ENCODE measurements around the gene SEBOX.

The SEBOX gene

GRCh38 chr17:28335201-28335958 is 29.6 kb downstream of the SEBOX start, which contains the start of the genes IFT20 and TNFAIP1:
Gene IFT20, minus strand, starts transcription at chr17:28335472. Its CDS starts 3,487 bp downstream, at chr17:28331985.
Gene TNFAIP1, plus strand, starts transcription at chr17:28335761. Its CDS starts 3,761 bp downstream, at chr17:28339522.
- ChIA-PET CTCF (interaction anchor here (0.9 to 1.9 kb wide), 13 partner anchors 9 to 530 kb away, joined by 3 to 14 read pairs (median 4); partner anchors contain the start of gene POLDIP2), POLR2A (interaction anchor here (0.6 to 2.6 kb wide), 8 partner anchors 10 to 446 kb away, joined by 3 to 55 read pairs (median 4); partner anchors contain the start of genes POLDIP2 and VTN)
- peak within 1 kb of the TSS; percentile 83 for H3K4me3 ChIP-seq (ENCODE audit: low read depth, low read length)

DNA sequence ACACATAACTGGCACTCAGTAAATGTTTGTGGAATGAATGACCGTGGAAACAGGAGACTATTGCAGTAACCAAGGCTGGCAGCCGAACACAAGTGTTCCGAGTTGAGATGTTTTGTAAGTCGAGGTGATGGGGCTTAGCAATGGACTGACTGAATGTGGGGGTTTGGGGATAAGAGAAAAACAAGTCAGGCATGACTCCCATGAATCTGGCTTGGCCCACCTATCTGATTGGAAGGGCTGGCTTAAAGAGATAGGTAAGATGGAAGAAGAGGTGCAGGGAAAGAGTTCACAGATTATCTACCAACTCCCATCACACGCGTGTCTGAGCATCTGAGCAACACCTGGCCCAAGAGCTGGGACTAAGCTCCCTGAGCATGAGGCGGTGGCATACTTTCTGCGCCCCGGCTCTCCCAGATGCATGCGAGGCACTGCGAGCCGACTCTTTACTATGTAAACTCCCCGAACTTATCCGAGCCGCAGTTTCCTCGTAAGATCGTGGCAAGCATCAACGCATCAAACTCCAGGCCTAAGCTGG is 30.3 kb downstream of the SEBOX start:
- POLR2A ChIA-PET, result interaction anchor here (1.2 to 2.6 kb wide), 4 partner anchors 11 to 36 kb away, joined by 3 to 55 read pairs (median 16); partner anchors contain the start of genes POLDIP2 and VTN
- TF ChIP-seq, protein P1, sequence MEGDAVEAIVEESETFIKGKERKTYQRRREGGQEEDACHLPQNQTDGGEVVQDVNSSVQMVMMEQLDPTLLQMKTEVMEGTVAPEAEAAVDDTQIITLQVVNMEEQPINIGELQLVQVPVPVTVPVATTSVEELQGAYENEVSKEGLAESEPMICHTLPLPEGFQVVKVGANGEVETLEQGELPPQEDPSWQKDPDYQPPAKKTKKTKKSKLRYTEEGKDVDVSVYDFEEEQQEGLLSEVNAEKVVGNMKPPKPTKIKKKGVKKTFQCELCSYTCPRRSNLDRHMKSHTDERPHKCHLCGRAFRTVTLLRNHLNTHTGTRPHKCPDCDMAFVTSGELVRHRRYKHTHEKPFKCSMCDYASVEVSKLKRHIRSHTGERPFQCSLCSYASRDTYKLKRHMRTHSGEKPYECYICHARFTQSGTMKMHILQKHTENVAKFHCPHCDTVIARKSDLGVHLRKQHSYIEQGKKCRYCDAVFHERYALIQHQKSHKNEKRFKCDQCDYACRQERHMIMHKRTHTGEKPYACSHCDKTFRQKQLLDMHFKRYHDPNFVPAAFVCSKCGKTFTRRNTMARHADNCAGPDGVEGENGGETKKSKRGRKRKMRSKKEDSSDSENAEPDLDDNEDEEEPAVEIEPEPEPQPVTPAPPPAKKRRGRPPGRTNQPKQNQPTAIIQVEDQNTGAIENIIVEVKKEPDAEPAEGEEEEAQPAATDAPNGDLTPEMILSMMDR (IDR thresholded peaks at IDR 0.05; ENCODE audit: insufficient read depth, low read length, missing control alignments), result no peak
- DNase-seq (ENCODE audit: low read depth, low spot score), result no peak
- peak overlapping the region; percentile 83 for H3K4me3 ChIP-seq (ENCODE audit: low read depth, low read length)
- CTCF ChIA-PET, result interaction anchor here (0.9 to 1.9 kb wide), 11 partner anchors 9 to 102 kb away, joined by 3 to 14 read pairs (median 5); partner anchors contain the start of gene POLDIP2

More at GRCh38 chr17:28335201-28335958, 29.6 kb downstream of the SEBOX start, which contains the start of the genes IFT20 and TNFAIP1:
- DNase-seq (ENCODE audit: low read depth, low spot score), result peak; percentile 100
- TF ChIP-seq, protein P1 (IDR thresholded peaks at IDR 0.05; ENCODE audit: insufficient read depth, low read length, missing control alignments), result peak; percentile 4

DNA sequence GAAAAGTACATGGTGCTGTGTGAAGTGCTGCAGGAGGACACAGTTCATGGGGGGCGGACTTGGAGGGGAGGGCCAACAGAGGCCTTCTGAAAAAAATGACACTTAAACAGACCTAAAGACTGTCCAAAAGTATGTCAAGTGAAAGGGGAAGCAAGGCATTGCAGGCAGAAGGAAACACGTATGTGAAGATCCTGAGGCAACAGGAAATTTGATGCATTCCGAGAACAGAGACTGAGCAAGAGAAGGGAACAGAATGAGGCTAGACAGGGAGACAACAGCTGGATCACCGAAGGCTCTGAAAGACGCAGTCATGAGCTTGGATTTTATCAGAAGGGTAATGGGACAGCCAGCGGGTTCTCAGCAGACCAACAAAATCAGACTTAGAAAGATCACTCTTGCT is 30.8 kb downstream of the SEBOX start:
- no peak for DNase-seq (ENCODE audit: low read depth, low spot score)
- ChIA-PET POLR2A (interaction anchor here (2.6 kb wide), 1 partner anchor 12 kb away, joined by 55 read pairs; no protein-coding TSS in a partner anchor), CTCF (interaction anchor here (1.1 to 1.9 kb wide), 4 partner anchors 8 to 81 kb away, joined by 3 to 7 read pairs (median 4); partner anchors contain the start of gene POLDIP2)
- peak overlapping the region; percentile 83 for H3K4me3 ChIP-seq (ENCODE audit: low read depth, low read length)
- TF ChIP-seq, protein P1 (IDR thresholded peaks at IDR 0.05; ENCODE audit: insufficient read depth, low read length, missing control alignments), result no peak

DNA sequence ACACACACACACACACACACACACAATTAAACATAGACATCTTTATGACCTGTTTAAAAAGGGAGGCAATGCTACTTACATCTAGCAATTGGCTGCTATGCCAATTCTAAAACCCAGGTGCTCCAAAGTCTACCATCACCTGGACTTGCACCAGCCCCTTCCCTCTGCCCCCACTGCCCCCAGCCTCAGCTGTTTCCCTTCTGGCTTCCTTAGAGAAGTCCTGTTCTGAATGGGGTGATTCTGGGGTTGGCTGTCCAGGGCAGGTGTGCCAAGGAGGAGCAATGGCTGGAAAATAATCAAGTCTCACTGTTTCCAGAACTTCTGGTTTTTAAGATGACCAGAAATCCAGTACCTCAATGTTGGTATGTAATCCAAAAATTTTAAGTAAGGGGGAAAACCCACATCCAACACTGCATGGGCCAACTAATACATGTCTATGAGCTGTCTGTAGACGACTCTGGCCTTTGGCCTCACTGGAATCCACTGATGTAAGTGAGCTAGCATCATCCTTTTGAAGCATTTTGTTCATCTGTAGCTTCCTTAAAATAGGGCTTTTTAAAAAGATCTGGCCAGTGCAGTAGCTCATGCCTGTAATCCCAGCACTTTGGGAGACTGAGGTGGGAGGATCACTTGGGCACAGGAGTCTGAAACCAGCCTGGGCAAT is 31.8 kb downstream of the SEBOX start:
- TF ChIP-seq, protein P1 (IDR thresholded peaks at IDR 0.05; ENCODE audit: insufficient read depth, low read length, missing control alignments), result no peak
- H3K4me3 ChIP-seq (ENCODE audit: low read depth, low read length), result no peak overlapping the region
- CTCF ChIA-PET, result interaction anchor here (1.3 kb wide), 1 partner anchor 528 kb away, joined by 4 read pairs; no protein-coding TSS in a partner anchor
- no peak for DNase-seq (ENCODE audit: low read depth, low spot score)
- POLR2A ChIA-PET, result interaction anchor here (0.7 kb wide), 1 partner anchor 29 kb away, joined by 3 read pairs; no protein-coding TSS in a partner anchor

GRCh38 chr17:28331891-28332420 is 33.0 kb downstream of the SEBOX start:
- no peak for DNase-seq (ENCODE audit: low read depth, low spot score)
- no peak overlapping the region for H3K4me3 ChIP-seq (ENCODE audit: low read depth, low read length)
- POLR2A ChIA-PET, result no interaction called here
- TF ChIP-seq, protein P1 (IDR thresholded peaks at IDR 0.05; ENCODE audit: insufficient read depth, low read length, missing control alignments), result no peak
- CTCF ChIA-PET, result interaction anchor here (1.3 to 2.0 kb wide), 2 partner anchors 11 to 527 kb away, joined by 4 to 14 read pairs; no protein-coding TSS in a partner anchor

All from AG04449 (cell line).